Loucy (cell line): ENCODE measurements around the gene CAMTA1.

Source experiments
- CTCF ChIP-seq: fragments of 200-600 bp; sonication (generic); conservative IDR thresholded peaks from 2 replicates; pipeline ENCODE4 v1.5.1; 2014; ENCODE audit warnings: mild to moderate bottlenecking, antibody characterized with exemption, low read length
- EZH2phosphoT487 ChIP-seq: fragments of 200-600 bp; IDR thresholded peaks from 2 replicates; pipeline ENCODE4 v1.6.1; 2018; ENCODE audit warnings: antibody characterized with exemption, mild to moderate bottlenecking, moderate library complexity, borderline replicate concordance

GRCh38 chr1:7422081-7422480 lies 636.8 kb downstream of the CAMTA1 start:
- no peak for TF ChIP-seq CTCF
- TF ChIP-seq EZH2phosphoT487: no peak
